HUES48 (cell line): ENCODE data around the gene UGGT2.
A peak's percentile ranks its signal among the peaks of the same experiment; 100 is the strongest.

Experiments
- H3K27ac ChIP-seq: one replicate; pipeline ENCODE4 v1.7.0; 2013; ENCODE audit warnings: low read depth, low read length, inconsistent platforms
- H3K27me3 ChIP-seq: 2 replicates; pipeline ENCODE4 v1.6.1; 2013; ENCODE audit warnings: mild to moderate bottlenecking, low read length; ENCODE audit not compliant: control insufficient read depth, insufficient read depth
- H3K36me3 ChIP-seq: 2 replicates; pipeline ENCODE4 v1.6.1; 2013; ENCODE audit warnings: low read length; ENCODE audit not compliant: control insufficient read depth, insufficient read depth
- H3K4me1 ChIP-seq: 2 replicates; pipeline ENCODE4 v1.6.1; 2013; ENCODE audit warnings: mild to moderate bottlenecking, low read length; ENCODE audit not compliant: control insufficient read depth, insufficient read depth
- H3K4me3 ChIP-seq: 2 replicates; pipeline ENCODE4 v1.5.1; 2013; ENCODE audit warnings: mild to moderate bottlenecking, low read depth, low read length
- H3K9ac ChIP-seq: 2 replicates; pipeline ENCODE4 v1.6.1; 2013; ENCODE audit warnings: mild to moderate bottlenecking, low read depth, low read length, moderate library complexity
- H3K9me3 ChIP-seq: 2 replicates; pipeline ENCODE4 v1.6.1; 2013; ENCODE audit warnings: low read length; ENCODE audit not compliant: control insufficient read depth, insufficient read depth

Gene UGGT2, protein sequence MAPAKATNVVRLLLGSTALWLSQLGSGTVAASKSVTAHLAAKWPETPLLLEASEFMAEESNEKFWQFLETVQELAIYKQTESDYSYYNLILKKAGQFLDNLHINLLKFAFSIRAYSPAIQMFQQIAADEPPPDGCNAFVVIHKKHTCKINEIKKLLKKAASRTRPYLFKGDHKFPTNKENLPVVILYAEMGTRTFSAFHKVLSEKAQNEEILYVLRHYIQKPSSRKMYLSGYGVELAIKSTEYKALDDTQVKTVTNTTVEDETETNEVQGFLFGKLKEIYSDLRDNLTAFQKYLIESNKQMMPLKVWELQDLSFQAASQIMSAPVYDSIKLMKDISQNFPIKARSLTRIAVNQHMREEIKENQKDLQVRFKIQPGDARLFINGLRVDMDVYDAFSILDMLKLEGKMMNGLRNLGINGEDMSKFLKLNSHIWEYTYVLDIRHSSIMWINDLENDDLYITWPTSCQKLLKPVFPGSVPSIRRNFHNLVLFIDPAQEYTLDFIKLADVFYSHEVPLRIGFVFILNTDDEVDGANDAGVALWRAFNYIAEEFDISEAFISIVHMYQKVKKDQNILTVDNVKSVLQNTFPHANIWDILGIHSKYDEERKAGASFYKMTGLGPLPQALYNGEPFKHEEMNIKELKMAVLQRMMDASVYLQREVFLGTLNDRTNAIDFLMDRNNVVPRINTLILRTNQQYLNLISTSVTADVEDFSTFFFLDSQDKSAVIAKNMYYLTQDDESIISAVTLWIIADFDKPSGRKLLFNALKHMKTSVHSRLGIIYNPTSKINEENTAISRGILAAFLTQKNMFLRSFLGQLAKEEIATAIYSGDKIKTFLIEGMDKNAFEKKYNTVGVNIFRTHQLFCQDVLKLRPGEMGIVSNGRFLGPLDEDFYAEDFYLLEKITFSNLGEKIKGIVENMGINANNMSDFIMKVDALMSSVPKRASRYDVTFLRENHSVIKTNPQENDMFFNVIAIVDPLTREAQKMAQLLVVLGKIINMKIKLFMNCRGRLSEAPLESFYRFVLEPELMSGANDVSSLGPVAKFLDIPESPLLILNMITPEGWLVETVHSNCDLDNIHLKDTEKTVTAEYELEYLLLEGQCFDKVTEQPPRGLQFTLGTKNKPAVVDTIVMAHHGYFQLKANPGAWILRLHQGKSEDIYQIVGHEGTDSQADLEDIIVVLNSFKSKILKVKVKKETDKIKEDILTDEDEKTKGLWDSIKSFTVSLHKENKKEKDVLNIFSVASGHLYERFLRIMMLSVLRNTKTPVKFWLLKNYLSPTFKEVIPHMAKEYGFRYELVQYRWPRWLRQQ (N-terminal part only)

DNA sequence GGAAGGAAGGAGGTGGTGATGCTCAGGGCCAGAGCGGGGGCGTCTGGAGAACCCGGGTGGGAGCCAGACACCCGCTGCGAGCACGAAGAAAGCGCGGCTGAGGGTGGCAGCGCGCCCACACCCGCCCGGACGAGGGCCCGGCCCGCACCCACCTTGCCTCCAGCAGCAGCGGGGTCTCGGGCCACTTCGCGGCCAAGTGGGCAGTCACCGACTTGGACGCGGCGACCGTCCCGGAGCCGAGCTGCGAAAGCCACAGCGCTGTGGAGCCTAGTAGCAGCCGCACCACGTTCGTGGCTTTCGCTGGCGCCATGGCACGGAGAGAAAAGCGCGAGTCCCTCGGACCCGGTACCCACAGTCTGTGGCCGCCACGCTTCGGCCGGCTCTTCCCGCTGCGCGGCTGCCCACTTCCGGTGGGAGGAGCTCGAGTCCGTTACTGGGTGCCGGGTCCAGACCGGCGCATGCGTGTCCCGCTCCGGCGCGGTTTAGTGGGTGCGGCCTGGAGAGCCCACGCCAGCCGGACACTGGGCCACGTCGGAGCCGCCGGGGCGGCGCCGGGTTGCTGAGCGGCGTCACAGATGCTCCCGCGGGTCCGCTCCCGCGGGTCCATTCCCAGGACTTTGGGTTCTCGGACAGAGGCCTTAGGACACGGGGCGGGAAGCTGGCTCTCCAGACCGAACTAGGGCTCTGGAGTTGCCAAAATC, at the start of gene UGGT2:
Gene UGGT2, minus strand, starts transcription at position 399 of the 701 bp plus-strand sequence. Its CDS starts 89 bp downstream, at position 310.
- Histone ChIP-seq H3K9me3 (no peaks in the 10 kb centered on the region), H3K27me3 (no peaks in the 10 kb centered on the region), H3K4me3 (peak within 1 kb of the TSS; percentile 76), H3K36me3 (no peaks in the 10 kb centered on the region), H3K9ac (peak within 1 kb of the TSS; percentile 77), H3K27ac (peak within 1 kb of the TSS; percentile 72), H3K4me1 (no peaks in the 10 kb centered on the region)

DNA sequence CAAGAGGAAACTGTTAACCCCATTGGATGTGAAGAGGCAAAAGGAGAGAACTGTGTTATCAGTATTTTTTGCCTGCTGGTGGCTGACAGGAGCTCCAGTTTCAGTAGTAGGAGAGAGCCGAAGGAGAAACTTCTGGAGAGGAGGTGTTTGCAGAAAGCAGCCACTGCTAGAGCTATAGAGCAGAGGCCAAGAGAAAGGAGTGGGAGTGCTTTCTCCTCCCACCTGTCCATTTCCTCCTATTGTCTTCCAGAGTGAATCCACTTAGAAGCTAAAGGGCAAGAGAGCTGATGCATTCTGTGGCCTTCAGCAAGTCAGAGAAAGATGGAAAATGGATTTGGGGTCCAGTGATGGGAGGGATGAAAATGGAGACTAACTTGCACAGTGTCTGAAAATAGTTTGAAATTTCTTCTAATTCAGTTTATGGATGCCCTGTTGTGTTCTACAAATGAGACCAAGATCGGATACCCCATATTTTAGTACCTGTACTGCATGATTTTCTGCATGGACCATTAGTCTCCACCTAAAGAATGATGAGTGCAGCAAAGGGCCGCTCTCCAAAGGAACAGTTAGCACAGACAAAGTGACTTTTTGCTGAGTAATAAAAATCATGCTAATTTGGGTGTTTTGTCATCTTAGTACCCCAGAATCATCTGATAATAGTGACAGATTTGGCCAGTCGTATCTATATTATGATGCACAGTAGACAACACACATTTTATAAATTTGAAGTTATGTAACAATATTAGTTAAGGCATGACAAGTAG, 47.4 kb upstream of the UGGT2 start:
- Histone ChIP-seq H3K36me3 (no peaks in the 10 kb centered on the region), H3K9me3 (no peaks in the 10 kb centered on the region), H3K27me3 (no peaks in the 10 kb centered on the region)

DNA sequence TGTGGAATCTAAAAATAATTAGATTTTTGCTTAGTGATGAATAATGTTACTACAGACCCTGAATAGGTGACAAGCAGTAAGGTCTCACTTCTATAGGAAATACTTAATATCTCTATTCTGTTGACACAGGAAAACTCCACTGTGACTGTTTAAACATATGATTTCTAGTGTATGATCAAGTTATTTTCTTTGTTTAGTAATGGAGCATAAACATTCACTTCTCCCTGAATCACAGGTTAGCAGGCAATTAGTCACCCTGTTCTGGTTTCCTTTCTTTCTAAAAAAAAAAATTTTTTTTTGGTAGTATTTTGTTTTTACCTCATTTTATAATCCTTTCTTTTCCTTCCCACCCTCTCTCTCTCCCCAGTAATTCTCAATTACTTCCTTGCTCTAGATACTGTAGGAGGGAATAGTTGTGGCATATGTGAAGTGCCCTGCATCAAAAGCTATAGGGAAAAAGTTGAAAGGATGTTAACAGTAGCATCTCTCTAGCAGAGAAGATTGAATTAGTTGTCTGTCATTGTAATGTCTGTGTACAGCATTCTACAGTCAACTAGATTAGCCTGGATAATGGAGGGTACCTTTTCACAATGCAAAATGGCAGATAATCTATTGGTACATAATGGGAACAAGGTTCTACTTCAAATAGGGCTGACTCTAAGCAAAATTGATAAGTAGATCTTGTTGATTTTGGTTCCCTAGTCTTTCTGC, 40.2 kb upstream of the UGGT2 start:
- Histone ChIP-seq H3K9me3 (no peaks in the 10 kb centered on the region), H3K27me3 (peaks cover 63% of the 10 kb centered on the region), H3K36me3 (no peaks in the 10 kb centered on the region), H3K27ac (no peak overlapping the region), H3K4me1 (peaks cover 10% of the 10 kb centered on the region; the same call in 1 of the 2 replicates), H3K9ac (no peak overlapping the region), H3K4me3 (no peak overlapping the region)

More for the DNA sequence above, 47.4 kb upstream of the UGGT2 start:
- no peak overlapping the region for H3K27ac ChIP-seq
- H3K9ac ChIP-seq = no peak overlapping the region
- H3K4me1 ChIP-seq = peaks cover 6% of the 10 kb centered on the region; the same call in 1 of the 2 replicates
- no peak overlapping the region for H3K4me3 ChIP-seq

DNA sequence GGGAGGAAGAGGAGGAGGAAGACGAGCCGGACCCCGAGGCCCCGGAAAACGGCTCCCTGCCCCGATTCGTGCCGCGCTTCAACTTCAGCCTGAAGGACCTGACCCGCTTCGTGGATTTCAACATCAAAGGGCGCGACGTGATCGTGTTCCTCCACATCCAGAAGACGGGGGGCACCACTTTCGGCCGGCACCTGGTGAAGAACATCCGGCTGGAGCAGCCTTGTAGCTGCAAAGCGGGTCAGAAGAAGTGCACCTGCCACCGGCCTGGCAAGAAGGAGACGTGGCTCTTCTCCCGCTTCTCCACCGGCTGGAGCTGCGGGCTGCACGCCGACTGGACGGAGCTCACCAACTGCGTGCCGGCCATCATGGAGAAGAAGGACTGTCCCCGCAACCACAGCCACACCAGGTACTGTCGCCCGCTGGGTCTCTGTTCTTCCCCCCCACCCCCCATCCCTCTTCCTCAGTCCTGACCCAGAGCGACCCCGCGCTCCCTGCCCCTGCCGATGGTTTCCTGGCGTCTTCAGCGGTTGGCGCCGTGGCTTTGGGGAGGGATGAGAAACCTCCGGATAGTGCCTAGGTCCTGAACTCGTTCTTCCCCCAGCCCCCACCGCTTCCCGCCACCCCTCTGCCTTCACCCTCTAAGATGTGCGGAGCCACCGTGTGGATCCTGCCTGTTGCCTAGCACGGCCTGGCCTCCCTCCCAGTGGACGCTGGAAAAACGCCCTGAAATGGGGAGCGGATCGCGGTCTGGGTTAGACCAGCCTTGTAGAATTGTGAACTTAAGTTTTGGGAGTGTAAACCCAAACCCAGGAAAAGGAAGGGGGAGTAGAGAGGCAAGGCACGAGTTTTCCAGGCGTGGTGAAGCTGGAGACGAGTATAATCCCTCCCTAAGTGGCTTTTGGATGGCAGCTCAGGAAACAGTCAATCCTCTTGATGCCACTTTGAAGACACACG, 38.2 kb upstream of the UGGT2 start:
- H3K4me3 ChIP-seq = peak overlapping the region; percentile 70
- peaks cover 78% of the 10 kb centered on the region for H3K27me3 ChIP-seq

DNA sequence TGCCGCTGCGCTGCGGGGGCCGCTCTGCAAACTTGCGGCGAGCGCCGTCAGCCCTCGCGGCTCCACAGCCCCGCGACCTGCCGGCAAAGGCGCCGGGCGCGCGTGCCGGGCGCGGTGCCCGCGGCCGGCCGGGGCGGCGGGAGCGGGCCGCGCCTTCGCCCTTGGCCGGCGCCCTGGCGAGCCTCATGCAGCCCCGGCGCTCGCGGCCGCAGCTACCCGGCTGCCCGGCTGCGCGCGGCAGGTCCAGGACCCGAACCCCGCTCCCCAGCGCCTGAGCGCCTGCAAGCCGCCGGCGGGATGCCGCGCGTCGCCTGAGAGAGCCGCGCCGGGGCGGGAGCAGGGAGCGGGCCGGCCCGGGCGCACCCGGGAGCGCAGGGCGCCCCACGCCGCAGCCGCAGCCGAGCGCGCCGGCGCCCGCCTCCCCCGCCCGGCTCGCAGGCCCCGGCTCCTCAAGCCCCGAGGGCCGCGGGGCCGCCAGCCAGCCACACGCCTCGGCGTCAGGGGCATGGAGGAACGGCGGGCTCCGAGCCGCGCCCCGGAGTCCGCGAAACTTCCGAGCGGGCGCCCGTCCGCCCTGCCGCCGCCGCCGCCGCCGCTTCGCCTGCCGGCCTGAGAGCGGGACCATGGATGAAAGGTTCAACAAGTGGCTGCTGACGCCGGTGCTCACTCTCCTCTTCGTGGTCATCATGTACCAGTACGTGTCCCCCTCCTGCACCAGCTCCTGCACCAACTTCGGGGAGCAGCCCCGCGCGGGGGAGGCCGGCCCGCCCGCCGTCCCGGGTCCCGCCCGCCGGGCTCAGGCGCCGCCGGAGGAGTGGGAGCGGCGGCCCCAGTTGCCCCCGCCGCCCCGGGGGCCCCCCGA, 37.3 kb upstream of the UGGT2 start:
- peaks cover 78% of the 10 kb centered on the region for H3K27me3 ChIP-seq
- H3K27ac ChIP-seq = no peak overlapping the region
- H3K9ac ChIP-seq = no peak overlapping the region
- peak overlapping the region; percentile 70 for H3K4me3 ChIP-seq
- H3K9me3 ChIP-seq = no peaks in the 10 kb centered on the region
- H3K36me3 ChIP-seq = no peaks in the 10 kb centered on the region
- H3K4me1 ChIP-seq = peaks cover 10% of the 10 kb centered on the region; the same call in 1 of the 2 replicates

More for the DNA sequence above, 38.2 kb upstream of the UGGT2 start:
- Histone ChIP-seq H3K36me3 (no peaks in the 10 kb centered on the region), H3K9me3 (no peaks in the 10 kb centered on the region), H3K27ac (no peak overlapping the region), H3K4me1 (peaks cover 10% of the 10 kb centered on the region; the same call in 1 of the 2 replicates), H3K9ac (no peak overlapping the region)

DNA sequence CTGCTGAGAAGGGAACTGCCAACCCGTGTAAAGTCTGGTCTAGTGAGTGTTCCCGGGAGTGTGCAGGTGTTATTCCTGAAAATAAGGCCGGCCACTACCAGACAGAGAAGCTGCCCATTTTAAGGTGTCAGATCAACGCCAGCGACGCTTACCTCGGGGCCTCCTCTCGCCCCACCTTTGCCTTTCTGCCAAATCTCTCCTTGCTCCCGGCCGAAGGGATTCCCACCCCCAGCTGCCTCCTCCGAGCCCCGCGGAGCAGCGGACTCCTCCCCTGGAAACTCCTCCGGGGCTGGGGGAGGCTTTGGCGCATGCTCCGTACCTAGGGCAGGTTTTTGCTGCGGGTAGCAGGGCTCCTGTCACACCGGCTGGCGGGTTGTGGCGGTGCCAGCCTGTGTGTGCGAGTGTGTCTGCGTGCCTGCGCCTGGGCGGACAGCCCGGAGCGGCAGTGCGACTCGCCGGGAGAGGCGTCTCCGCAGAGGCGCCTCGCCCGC, 36.6 kb upstream of the UGGT2 start, which contains the start of gene HS6ST3:
Gene HS6ST3, plus strand, starts transcription at position 359 of the 491 bp plus-strand sequence.
- Histone ChIP-seq H3K4me1 (peaks cover 11% of the 10 kb centered on the region; the same call in 1 of the 2 replicates), H3K9ac (no peak within 1 kb of the TSS), H3K27ac (no peak within 1 kb of the TSS), H3K36me3 (no peaks in the 10 kb centered on the region), H3K27me3 (peaks cover 76% of the 10 kb centered on the region), H3K4me3 (peak within 1 kb of the TSS; percentile 70), H3K9me3 (no peaks in the 10 kb centered on the region)

DNA sequence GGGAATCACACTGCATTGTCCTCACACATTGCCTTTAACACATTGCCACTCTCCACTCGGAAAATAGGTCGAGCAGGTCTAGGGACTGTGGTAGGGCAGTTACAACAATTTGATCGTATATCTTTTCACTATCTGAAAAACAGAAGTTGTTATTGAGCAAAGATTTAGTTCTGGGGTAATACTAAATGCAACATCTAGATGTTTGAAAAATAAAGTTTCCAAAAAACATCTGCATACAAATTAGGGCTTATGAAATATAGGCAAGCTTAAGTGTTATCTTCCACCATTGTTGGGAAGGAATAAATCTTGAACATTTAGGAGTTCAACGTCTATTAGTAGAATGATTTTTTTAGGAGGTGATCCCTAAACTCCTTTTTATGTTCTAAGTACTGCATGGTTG, 35.9 kb upstream of the UGGT2 start:
- Histone ChIP-seq H3K9me3 (no peaks in the 10 kb centered on the region), H3K4me3 (peak overlapping the region; percentile 70), H3K36me3 (no peaks in the 10 kb centered on the region), H3K4me1 (peaks cover 15% of the 10 kb centered on the region; the same call in 1 of the 2 replicates), H3K27me3 (peaks cover 69% of the 10 kb centered on the region), H3K27ac (no peak overlapping the region), H3K9ac (no peak overlapping the region)

DNA sequence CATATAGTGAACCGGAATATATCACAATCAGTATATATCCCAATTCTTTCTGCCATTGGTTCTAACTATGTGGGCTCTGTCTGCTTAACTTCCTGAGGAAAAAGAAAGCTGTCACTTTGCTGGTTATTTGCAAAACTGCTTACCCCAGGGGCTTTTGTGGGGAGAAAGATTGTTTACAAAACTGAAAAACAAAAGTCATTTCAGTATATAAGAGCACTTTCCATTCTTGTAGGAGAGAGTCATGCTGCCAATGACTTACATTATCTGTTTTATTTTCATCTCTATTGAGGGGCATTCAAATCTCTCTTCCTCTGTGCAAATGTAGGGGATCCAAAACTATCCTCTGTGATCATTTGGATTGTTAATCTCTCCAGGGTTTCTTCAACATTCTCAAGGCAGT, 33.5 kb upstream of the UGGT2 start:
- H3K27me3 ChIP-seq = peaks cover 45% of the 10 kb centered on the region

More for the DNA sequence above, 33.5 kb upstream of the UGGT2 start:
- no peak overlapping the region for H3K27ac ChIP-seq
- no peak overlapping the region for H3K4me3 ChIP-seq
- H3K9ac ChIP-seq = no peak overlapping the region
- no peaks in the 10 kb centered on the region for H3K9me3 ChIP-seq
- H3K36me3 ChIP-seq = no peaks in the 10 kb centered on the region
- H3K4me1 ChIP-seq = peaks cover 9% of the 10 kb centered on the region; the same call in 1 of the 2 replicates
